H1 (cell line): ENCODE results near the gene TOB2.

Experiments
- CBX8 ChIP-seq: fragments of 300-800, 300-1000 bp; sonication (generic); IDR thresholded peaks from 2 replicates; pipeline ENCODE4 v1.7.1; 2016; ENCODE audit warnings: low read depth, low read length, borderline replicate concordance
- EZH2 ChIP-seq: fragments of 200-600 bp; sonication (generic); IDR thresholded peaks from 2 replicates; pipeline ENCODE4 v1.7.1; 2012; ENCODE audit warnings: low read depth, mild to moderate bottlenecking, moderate library complexity, low read length, inconsistent platforms; ENCODE audit not compliant: severe bottlenecking
- MAX ChIP-seq: IDR thresholded peaks from 2 replicates; pipeline ENCODE4 v1.6.1; 2012; ENCODE audit warnings: inconsistent platforms
- POLR2A ChIP-seq, 2 experiments: IDR thresholded peaks; 1 replicate in 1 of 2; 2 replicates in 1 of 2; pipeline ENCODE4 v1.6.1; 2011; ENCODE audit warnings: low read depth in 2 of 2, low read length in 2 of 2, mild to moderate bottlenecking in 2 of 2; ENCODE audit errors: control extremely low read depth in 1 of 2
- POLR2AphosphoS5 ChIP-seq: IDR thresholded peaks from 2 replicates; pipeline ENCODE4 v1.6.1; 2011; ENCODE audit warnings: low read depth, low read length
- RAD21 ChIP-seq, 2 experiments: IDR thresholded peaks in 1 of 2; conservative IDR thresholded peaks in 1 of 2; 2 replicates each; pipeline ENCODE4 v1.6.1; 2011; ENCODE audit warnings: low read depth in 2 of 2, low read length in 2 of 2, improper control_type of control experiment in 1 of 2, inconsistent platforms in 1 of 2, mild to moderate bottlenecking in 1 of 2, moderate library complexity in 1 of 2
- YY1 ChIP-seq: IDR thresholded peaks from 2 replicates; pipeline ENCODE4 v1.6.1; 2011; ENCODE audit warnings: low read depth, mild to moderate bottlenecking, low read length
- TF ChIP-seq, protein P1 (sequence below), 3 experiments: IDR thresholded peaks; 1 replicate in 2 of 3; 2 replicates in 1 of 3; pipeline versions ENCODE4 v1.5.1 to v1.6.1; 2011; ENCODE audit warnings: low read length in 3 of 3, mild to moderate bottlenecking in 3 of 3, inconsistent platforms in 2 of 3, low read depth in 1 of 3, moderate library complexity in 1 of 3; ENCODE audit not compliant: insufficient read depth in 1 of 3; ENCODE audit errors: control extremely low read depth in 1 of 3

DNA sequence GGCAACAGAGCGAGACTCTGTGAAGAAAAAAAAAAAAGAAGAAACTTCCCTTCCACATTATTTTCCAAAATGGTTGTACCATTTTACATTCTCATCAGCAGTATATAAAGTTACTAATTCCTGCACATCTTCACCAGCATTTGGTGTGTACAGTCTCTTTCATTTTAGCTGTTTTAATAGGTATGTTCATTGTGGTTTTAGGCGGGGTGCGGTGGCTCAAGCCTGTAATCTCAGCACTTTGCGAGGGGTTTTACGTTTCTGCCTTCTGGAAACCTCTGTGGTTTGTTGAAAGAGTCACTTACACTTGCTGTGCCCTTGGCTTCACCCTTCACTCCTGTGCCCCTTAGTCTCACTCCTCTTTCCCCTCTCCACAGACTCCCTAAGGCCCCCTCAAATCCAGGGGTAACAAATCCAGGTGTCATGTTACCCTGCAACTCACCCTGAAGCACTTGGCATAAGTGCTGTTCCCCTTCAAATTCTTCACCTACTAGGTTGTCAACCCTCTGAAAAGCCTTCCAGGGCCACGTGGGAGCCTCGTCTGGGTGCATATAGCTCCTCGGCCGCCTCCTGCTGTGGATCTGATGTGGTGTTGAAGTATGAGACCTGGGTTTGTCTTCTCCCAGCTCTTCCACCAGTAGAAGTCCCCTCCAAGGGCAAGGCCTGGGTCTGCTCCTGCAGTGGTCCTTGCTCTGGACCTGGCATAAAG is 20.8 kb downstream of the TOB2 start:
- TF ChIP-seq, protein P1, sequence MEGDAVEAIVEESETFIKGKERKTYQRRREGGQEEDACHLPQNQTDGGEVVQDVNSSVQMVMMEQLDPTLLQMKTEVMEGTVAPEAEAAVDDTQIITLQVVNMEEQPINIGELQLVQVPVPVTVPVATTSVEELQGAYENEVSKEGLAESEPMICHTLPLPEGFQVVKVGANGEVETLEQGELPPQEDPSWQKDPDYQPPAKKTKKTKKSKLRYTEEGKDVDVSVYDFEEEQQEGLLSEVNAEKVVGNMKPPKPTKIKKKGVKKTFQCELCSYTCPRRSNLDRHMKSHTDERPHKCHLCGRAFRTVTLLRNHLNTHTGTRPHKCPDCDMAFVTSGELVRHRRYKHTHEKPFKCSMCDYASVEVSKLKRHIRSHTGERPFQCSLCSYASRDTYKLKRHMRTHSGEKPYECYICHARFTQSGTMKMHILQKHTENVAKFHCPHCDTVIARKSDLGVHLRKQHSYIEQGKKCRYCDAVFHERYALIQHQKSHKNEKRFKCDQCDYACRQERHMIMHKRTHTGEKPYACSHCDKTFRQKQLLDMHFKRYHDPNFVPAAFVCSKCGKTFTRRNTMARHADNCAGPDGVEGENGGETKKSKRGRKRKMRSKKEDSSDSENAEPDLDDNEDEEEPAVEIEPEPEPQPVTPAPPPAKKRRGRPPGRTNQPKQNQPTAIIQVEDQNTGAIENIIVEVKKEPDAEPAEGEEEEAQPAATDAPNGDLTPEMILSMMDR (IDR thresholded peaks at IDR 0.05; ENCODE audit: control extremely low read depth in 1 of 3, insufficient read depth in 1 of 3, low read depth in 1 of 3, low read length in 3 of 3): no peak
- TF ChIP-seq POLR2A (IDR thresholded peaks at IDR 0.05; ENCODE audit: control extremely low read depth in 1 of 2, low read depth in 2 of 2, low read length in 2 of 2) (no peak), YY1 (no peak), POLR2AphosphoS5 (no peak), RAD21 (IDR thresholded peaks at IDR 0.05 in 1 of 2, conservative IDR thresholded peaks at IDR 0.05 in 1 of 2; ENCODE audit: low read depth in 2 of 2, low read length in 2 of 2) (no peak), EZH2 (no peak), CBX8 (no peak), MAX (no peak)
